ENCODE results near the gene MYO10.

The MYO10 gene

GRCh38 chr5:16926417-16926816, 9.7 kb downstream of the MYO10 start:
- no peak for TF ChIP-seq CTCF (conservative IDR thresholded peaks at IDR 0.05)
- TF ChIP-seq ZFX (IDR thresholded peaks at IDR 0.05): no peak
- no peak overlapping the region for H3K27ac ChIP-seq

DNA sequence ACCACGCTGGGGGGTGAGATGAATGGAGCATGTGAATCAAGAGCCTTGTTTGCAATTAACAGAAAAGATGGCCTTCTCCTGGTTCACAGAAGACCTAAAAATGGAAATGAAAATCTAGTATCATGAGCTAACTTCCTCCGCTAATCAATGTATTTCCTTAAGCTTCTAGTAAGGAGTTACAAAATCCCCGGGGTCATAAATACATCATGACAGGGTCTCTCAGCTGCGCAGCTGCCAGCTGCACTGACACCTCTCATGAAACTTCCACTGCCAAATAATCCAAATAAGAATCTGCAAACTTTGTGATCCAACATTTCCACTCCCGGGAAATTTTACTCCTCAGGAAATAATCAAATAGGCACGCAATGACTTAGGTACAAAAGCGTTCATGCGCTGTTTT, 11.9 kb downstream of the MYO10 start:
- H3K27ac ChIP-seq: no peak overlapping the region
- TF ChIP-seq CTCF (conservative IDR thresholded peaks at IDR 0.05) (no peak), ZFX (IDR thresholded peaks at IDR 0.05) (no peak)

GRCh38 chr5:16922430-16922829, 13.7 kb downstream of the MYO10 start:
- H3K27ac ChIP-seq: no peak overlapping the region
- no peak for TF ChIP-seq CTCF (conservative IDR thresholded peaks at IDR 0.05)
- TF ChIP-seq ZFX (IDR thresholded peaks at IDR 0.05): no peak

- TF ChIP-seq CTCF (conservative IDR thresholded peaks at IDR 0.05) (no peak), ZFX (IDR thresholded peaks at IDR 0.05) (no peak)
- H3K27ac ChIP-seq: no peak overlapping the region
Observed at GRCh38 chr5:16921211-16921610, 14.9 kb downstream of the MYO10 start.

- no peak for TF ChIP-seq CTCF (conservative IDR thresholded peaks at IDR 0.05)
Observed at GRCh38 chr5:16920109-16920816, 15.8 kb downstream of the MYO10 start.

GRCh38 chr5:16918891-16919671, 17.0 kb downstream of the MYO10 start:
- H3K27ac ChIP-seq: no peak overlapping the region

More at GRCh38 chr5:16920109-16920816, 15.8 kb downstream of the MYO10 start:
- no peak overlapping the region for H3K27ac ChIP-seq

More at GRCh38 chr5:16918891-16919671, 17.0 kb downstream of the MYO10 start:
- TF ChIP-seq ZFX (IDR thresholded peaks at IDR 0.05) (no peak), CTCF (conservative IDR thresholded peaks at IDR 0.05) (no peak)

All from C4-2B (cell line).